Smooth muscle cell (in vitro differentiated cells): ENCODE results near the gene HTR1D. TPM values are rescaled to one million over a fixed set of nuclear protein-coding genes. Genes with fewer than 3 reads are reported as not detected.

Source experiments
- DNase-seq: peaks from one replicate; lab custom pipeline; 2025; ENCODE audit not compliant: unreplicated experiment; lab: John Stamatoyannopoulos, UW
- H2AFZ ChIP-seq: fragments of 200-600 bp; sonication (generic); 2 replicates; pipeline ENCODE4 v1.6.0; 2016; ENCODE audit warnings: antibody characterized with exemption, low read depth, mild to moderate bottlenecking
- H3F3A ChIP-seq: fragments of 200-600 bp; sonication (generic); 2 replicates; pipeline ENCODE4 v1.6.0; 2017; ENCODE audit warnings: antibody characterized with exemption, low read depth
- H3K27ac ChIP-seq: fragments of 200-600 bp; sonication (generic); 2 replicates; pipeline ENCODE4 v1.5.1; 2016; ENCODE audit warnings: low read depth, mild to moderate bottlenecking
- H3K27me3 ChIP-seq: fragments of 200-600 bp; sonication (generic); 2 replicates; pipeline ENCODE4 v1.6.1; 2016; ENCODE audit warnings: low read depth, mild to moderate bottlenecking
- H3K36me3 ChIP-seq: fragments of 200-600 bp; sonication (generic); 2 replicates; pipeline ENCODE4 v1.5.1; 2016; ENCODE audit warnings: low read depth
- H3K4me1 ChIP-seq: fragments of 200-600 bp; sonication (generic); 2 replicates; pipeline ENCODE4 v1.5.1; 2016; ENCODE audit warnings: low read depth
- H3K4me2 ChIP-seq: fragments of 200-600 bp; sonication (generic); 2 replicates; pipeline ENCODE4 v1.6.0; 2016; ENCODE audit warnings: mild to moderate bottlenecking
- H3K4me3 ChIP-seq: fragments of 200-600 bp; sonication (generic); 2 replicates; pipeline ENCODE4 v1.5.1; 2016; ENCODE audit warnings: mild to moderate bottlenecking
- H3K79me2 ChIP-seq: fragments of 200-600 bp; sonication (generic); 2 replicates; pipeline ENCODE4 v1.6.0; 2016; ENCODE audit warnings: low read depth, mild to moderate bottlenecking
- H3K9ac ChIP-seq: fragments of 200-600 bp; sonication (generic); 2 replicates; pipeline ENCODE4 v1.6.0; 2016; ENCODE audit warnings: low read depth
- H3K9me3 ChIP-seq: fragments of 200-600 bp; sonication (generic); replicated peaks from 2 replicates; pipeline ENCODE4 v1.5.1; 2016; ENCODE audit warnings: low read depth
- H4K20me1 ChIP-seq: fragments of 200-600 bp; sonication (generic); 2 replicates; pipeline ENCODE4 v1.6.0; 2016; ENCODE audit warnings: low read depth
- CTCF ChIP-seq: fragments of 200-600 bp; sonication (generic); IDR thresholded peaks from 2 replicates; pipeline ENCODE4 v1.5.1; 2017; ENCODE audit warnings: borderline replicate concordance, mild to moderate bottlenecking, antibody characterized with exemption; ENCODE audit not compliant: insufficient read depth, poor library complexity, severe bottlenecking
- WGBS: methylation state at CpG from one replicate; pipeline ENCODE4 v1.1.7; 2016; ENCODE audit warnings: low lambda C conversion rate; 5-methylcytosine and 5-hydroxymethylcytosine counted together
- polyA plus RNA-seq: library from polyadenylated mRNA; unstranded; fragments of >200 nt; fragmentation: Nextera tagmentation; extraction: Ambion mirVana; gene quantifications from 2 replicates; pipeline ENCODE4 v1.2.1, GENCODE V29; 2016
- total RNA-seq: library from RNA; depleted of rRNA; stranded (reverse); fragments of >200 nt; gene quantifications from 2 replicates; pipeline ENCODE4 v1.2.3, GENCODE V29; 2014

Gene HTR1D
- total and polyA plus RNA-seq, 2 experiments from 2014 or later, result 0.26 to 1.1 TPM

DNA sequence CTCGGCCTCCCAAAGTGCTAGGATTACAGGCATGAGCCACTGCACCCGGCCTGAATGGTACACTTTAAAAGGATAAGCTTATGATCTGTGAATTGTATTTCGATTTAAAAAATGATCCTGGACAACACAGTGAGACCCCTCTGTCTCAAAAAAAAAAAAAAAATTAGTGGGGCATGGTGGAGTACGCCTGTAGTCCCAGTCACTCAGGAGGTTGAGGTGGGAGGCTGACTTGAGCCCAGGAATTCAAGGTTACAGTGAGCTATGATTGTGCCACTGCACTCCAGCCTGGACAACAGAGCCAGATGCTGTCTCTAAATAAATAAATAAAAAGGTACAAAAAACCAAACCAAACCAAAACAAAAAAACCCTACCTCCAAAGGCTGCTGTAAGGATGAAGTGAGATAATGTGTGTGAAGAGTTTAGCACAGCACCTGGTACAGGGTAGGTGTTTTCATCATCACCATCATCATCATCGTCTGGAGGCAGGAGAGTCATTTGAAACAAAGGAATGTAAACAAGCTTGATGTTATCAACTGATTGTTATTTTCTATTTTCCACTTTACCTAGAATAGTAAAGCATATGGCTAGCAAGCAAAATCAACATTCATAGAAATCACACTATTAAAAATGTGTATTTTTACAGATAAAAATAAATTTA lies 22.5 kb upstream of the HTR1D start:
- H3K4me1 ChIP-seq, result no peaks in the 10 kb centered on the region
- H3K27me3 ChIP-seq, result no peaks in the 10 kb centered on the region
- no peaks in the 10 kb centered on the region for H3K9me3 ChIP-seq
- no peaks in the 10 kb centered on the region for H3K79me2 ChIP-seq
- no peak overlapping the region for H3K9ac ChIP-seq
- no peak overlapping the region for H3K4me3 ChIP-seq
- no peaks in the 10 kb centered on the region for H4K20me1 ChIP-seq
- no peak for DNase-seq
- H3F3A ChIP-seq, result no peaks in the 10 kb centered on the region
- H2AFZ ChIP-seq, result no peak overlapping the region
- no peak overlapping the region for H3K4me2 ChIP-seq
- no peaks in the 10 kb centered on the region for H3K36me3 ChIP-seq
- WGBS, result 89% methylated on average over 5 of the region's 5 CpGs
- no peak for TF ChIP-seq CTCF
- H3K27ac ChIP-seq, result no peak overlapping the region

GRCh38 chr1:23238565-23238964 lies 21.3 kb upstream of the HTR1D start:
- H3K27me3 ChIP-seq, result no peaks in the 10 kb centered on the region
- no peaks in the 10 kb centered on the region for H3F3A ChIP-seq
- DNase-seq, result no peak
- H4K20me1 ChIP-seq, result no peaks in the 10 kb centered on the region
- H3K79me2 ChIP-seq, result no peaks in the 10 kb centered on the region
- no peak for TF ChIP-seq CTCF
- WGBS, result 100% methylated on average over 2 of the region's 2 CpGs
- H2AFZ ChIP-seq, result no peak overlapping the region
- no peak overlapping the region for H3K9ac ChIP-seq
- no peaks in the 10 kb centered on the region for H3K36me3 ChIP-seq
- H3K9me3 ChIP-seq, result no peaks in the 10 kb centered on the region
- no peaks in the 10 kb centered on the region for H3K4me1 ChIP-seq
- H3K4me2 ChIP-seq, result no peak overlapping the region
- H3K4me3 ChIP-seq, result no peak overlapping the region
- no peak overlapping the region for H3K27ac ChIP-seq

GRCh38 chr1:23237508-23237907 lies 20.2 kb upstream of the HTR1D start:
- Histone ChIP-seq H3K9ac (no peak overlapping the region), H3K27me3 (no peaks in the 10 kb centered on the region), H2AFZ (no peak overlapping the region), H3K27ac (no peak overlapping the region), H4K20me1 (no peaks in the 10 kb centered on the region), H3K79me2 (no peaks in the 10 kb centered on the region), H3K4me1 (no peaks in the 10 kb centered on the region), H3K4me3 (no peak overlapping the region), H3K36me3 (no peaks in the 10 kb centered on the region), H3K9me3 (no peaks in the 10 kb centered on the region), H3F3A (no peaks in the 10 kb centered on the region), H3K4me2 (no peak overlapping the region)
- no peak for TF ChIP-seq CTCF
- DNase-seq, result no peak
- WGBS, result 94% methylated on average over 2 of the region's 2 CpGs

DNA sequence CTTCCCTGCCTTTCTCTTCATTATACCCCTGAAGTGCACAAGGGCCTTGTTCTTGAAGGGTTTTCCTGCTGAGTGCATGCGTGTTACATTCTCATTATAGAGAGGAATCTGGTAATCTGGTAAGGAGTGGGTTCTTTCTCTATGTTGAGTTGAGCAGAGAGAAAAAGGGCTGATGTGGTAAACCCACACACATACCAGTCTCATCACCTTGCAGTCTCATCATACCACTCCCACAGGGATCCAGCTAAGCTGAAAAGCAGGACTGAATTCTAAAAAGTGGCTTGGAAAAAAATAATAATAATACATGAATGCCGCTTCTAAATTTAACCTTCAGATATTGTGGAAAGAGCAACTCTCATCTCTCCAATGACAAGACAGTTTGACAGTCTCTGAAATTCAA lies 10.5 kb upstream of the HTR1D start:
- TF ChIP-seq CTCF, result no peak
- H3K4me2 ChIP-seq, result no peak overlapping the region

More for the DNA sequence above, 10.5 kb upstream of the HTR1D start:
- no peak overlapping the region for H3K4me3 ChIP-seq
- no peaks in the 10 kb centered on the region for H3K9me3 ChIP-seq
- H3K36me3 ChIP-seq, result no peaks in the 10 kb centered on the region
- no peaks in the 10 kb centered on the region for H3K4me1 ChIP-seq
- no peaks in the 10 kb centered on the region for H4K20me1 ChIP-seq
- H2AFZ ChIP-seq, result no peak overlapping the region
- WGBS, result 93% methylated on average over 2 of the region's 2 CpGs
- H3K27ac ChIP-seq, result no peak overlapping the region
- H3K79me2 ChIP-seq, result no peaks in the 10 kb centered on the region
- H3K27me3 ChIP-seq, result no peaks in the 10 kb centered on the region
- no peak overlapping the region for H3K9ac ChIP-seq
- no peak for DNase-seq
- H3F3A ChIP-seq, result no peaks in the 10 kb centered on the region
